ENCODE measurements around the gene LTBP1.

DNA sequence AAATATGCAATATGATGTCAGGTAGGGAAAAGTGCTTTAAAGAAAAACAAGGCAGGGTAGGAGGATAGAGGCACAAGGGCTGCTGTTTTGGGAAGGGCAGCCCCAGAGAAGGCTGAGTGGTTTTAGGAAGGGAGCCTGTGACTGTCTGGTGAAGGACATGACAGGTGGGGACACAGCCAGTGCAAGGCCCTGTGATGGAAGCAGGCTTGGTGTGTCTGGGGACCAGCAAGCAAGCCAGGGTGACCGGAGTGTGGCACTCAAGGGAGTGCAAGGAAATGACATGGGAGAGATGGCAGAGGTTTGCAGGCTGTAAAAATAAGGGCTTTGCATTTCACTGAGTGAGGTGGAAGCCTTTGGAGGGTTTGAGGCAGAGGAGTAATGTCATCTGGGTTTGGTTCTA, 62.0 kb downstream of the LTBP1 start:
- TF ChIP-seq, protein P1, sequence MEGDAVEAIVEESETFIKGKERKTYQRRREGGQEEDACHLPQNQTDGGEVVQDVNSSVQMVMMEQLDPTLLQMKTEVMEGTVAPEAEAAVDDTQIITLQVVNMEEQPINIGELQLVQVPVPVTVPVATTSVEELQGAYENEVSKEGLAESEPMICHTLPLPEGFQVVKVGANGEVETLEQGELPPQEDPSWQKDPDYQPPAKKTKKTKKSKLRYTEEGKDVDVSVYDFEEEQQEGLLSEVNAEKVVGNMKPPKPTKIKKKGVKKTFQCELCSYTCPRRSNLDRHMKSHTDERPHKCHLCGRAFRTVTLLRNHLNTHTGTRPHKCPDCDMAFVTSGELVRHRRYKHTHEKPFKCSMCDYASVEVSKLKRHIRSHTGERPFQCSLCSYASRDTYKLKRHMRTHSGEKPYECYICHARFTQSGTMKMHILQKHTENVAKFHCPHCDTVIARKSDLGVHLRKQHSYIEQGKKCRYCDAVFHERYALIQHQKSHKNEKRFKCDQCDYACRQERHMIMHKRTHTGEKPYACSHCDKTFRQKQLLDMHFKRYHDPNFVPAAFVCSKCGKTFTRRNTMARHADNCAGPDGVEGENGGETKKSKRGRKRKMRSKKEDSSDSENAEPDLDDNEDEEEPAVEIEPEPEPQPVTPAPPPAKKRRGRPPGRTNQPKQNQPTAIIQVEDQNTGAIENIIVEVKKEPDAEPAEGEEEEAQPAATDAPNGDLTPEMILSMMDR (conservative IDR thresholded peaks at IDR 0.05), result no peak
- no peak for TF ChIP-seq EZH2 (IDR thresholded peaks at IDR 0.05; ENCODE audit: low read depth)
